ENCODE data around the gene CYP24A1. TPM values are rescaled to one million over a fixed set of nuclear protein-coding genes. Genes with fewer than 3 reads are reported as not detected.
A peak's percentile ranks its signal among the peaks of the same experiment; 100 is the strongest.

Gene CYP24A1
- total and polyA plus RNA-seq, 2 experiments from 2014 or later: 0.43 to 1.2 TPM

DNA sequence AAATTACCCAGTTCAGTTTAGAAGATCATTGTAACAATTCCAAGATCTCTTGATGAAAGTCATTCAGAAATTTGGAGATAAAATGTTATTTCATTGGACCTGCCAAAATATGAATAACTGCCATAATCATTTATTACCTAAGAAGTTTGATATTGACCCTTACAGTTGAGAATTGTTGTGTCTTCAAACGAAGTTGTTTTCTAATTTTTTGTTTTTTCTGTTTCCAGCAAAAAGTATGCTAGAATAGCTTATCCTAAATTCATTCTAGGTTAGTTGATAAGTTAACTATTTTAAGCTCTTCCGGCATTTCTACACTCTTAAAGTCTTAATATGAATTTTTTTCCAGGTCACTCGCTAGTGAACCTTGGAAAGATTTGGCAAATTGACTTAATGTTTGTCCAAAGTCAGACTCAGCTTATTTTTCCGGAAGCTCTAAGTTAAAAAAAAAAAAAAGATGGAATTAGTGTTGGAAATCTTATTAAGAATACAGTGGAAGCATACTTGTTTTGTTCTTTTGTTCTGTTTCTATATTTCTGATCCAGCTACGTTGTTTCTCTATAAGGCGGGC is 28.9 kb downstream of the CYP24A1 start:
- Histone ChIP-seq H3K27me3 (replicated peaks; ENCODE audit: insufficient read depth) (no peaks in the 10 kb centered on the region), H3K9me3 (ENCODE audit: low read depth) (no peaks in the 10 kb centered on the region), H3K36me3 (ENCODE audit: low read depth) (no peaks in the 10 kb centered on the region), H3K27ac (no peak overlapping the region), H3K4me3 (no peak overlapping the region), H3F3A (ENCODE audit: insufficient read depth) (peaks cover 23% of the 10 kb centered on the region), H3K79me2 (ENCODE audit: insufficient read depth) (no peaks in the 10 kb centered on the region), H3K9me2 (ENCODE audit: insufficient read depth) (no peaks in the 10 kb centered on the region), H3K4me1 (ENCODE audit: insufficient read depth) (peaks cover 19% of the 10 kb centered on the region), H3K4me2 (ENCODE audit: unreplicated experiment) (no peak overlapping the region), H4K20me1 (ENCODE audit: insufficient read depth) (no peaks in the 10 kb centered on the region), H2AFZ (no peak overlapping the region), H3K9ac (no peak overlapping the region)
- WGBS, 2 experiments (ENCODE audit: low coverage in 1 of 2, low lambda C conversion rate in 2 of 2, missing lambda C conversion rate in 2 of 2): 72 to 78% methylated on average over 6 of the region's 6 CpGs
- no peak for DNase-seq
- in situ Hi-C loops (cut with MboI): no loop called here
- no peak for TF ChIP-seq EZH2phosphoT487 (IDR thresholded peaks at IDR 0.05; ENCODE audit: insufficient read depth, low read depth)
- no peak for TF ChIP-seq EZH2 (IDR thresholded peaks at IDR 0.05; ENCODE audit: insufficient read depth, poor library complexity, severe bottlenecking)

DNA sequence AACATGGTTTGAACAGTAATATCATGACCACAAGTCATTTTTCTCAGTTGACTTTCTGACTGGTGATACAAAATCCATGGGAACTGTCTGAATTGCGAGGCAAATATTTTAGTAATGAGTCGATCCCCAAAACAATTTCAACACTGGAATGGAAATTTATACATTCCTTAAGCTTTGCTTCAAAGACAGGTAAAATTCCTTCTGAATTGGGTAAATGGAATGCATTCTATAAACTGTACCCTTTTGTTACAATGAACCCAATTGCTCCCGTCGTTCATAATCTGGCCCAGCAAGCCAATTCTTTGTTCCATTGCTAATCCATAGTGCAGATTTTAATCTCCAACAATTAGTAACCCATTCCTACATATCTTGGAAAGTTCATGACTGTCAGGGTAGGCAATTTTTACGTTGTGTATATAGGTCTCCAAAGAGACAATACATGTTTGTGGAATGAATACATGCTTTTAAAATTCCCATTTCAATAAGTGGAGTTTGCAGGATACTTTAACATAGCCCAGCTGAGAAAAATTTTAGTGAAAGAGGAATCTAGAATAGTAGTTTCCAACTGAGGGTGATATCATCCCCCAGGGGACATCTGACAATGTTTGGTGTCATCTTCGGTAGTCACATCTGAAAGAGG is 32.7 kb downstream of the CYP24A1 start:
- Histone ChIP-seq H3K36me3 (ENCODE audit: low read depth) (no peaks in the 10 kb centered on the region), H3K27ac (peak overlapping the region; percentile 82), H3K4me1 (ENCODE audit: insufficient read depth) (peaks cover 19% of the 10 kb centered on the region), H3K9me2 (ENCODE audit: insufficient read depth) (no peaks in the 10 kb centered on the region), H3K9ac (peak overlapping the region; percentile 31; the same call in 1 of the 2 replicates), H4K20me1 (ENCODE audit: insufficient read depth) (no peaks in the 10 kb centered on the region), H3K27me3 (replicated peaks; ENCODE audit: insufficient read depth) (no peaks in the 10 kb centered on the region), H3K9me3 (ENCODE audit: low read depth) (no peaks in the 10 kb centered on the region), H3K4me2 (ENCODE audit: unreplicated experiment) (peak overlapping the region; percentile 26), H3K4me3 (no peak overlapping the region), H2AFZ (no peak overlapping the region), H3K79me2 (ENCODE audit: insufficient read depth) (no peaks in the 10 kb centered on the region), H3F3A (ENCODE audit: insufficient read depth) (peaks cover 26% of the 10 kb centered on the region)
- in situ Hi-C loops (cut with MboI): no loop called here
- 23 to 33% methylated on average over 6 of the region's 6 CpGs for WGBS, 2 experiments (ENCODE audit: low coverage in 1 of 2, low lambda C conversion rate in 2 of 2, missing lambda C conversion rate in 2 of 2)
- TF ChIP-seq EZH2 (IDR thresholded peaks at IDR 0.05; ENCODE audit: insufficient read depth, poor library complexity, severe bottlenecking) (no peak), EZH2phosphoT487 (IDR thresholded peaks at IDR 0.05; ENCODE audit: insufficient read depth, low read depth) (0 out of 2 replicates have a peak, but pooled peaks have one; percentile 21)
- peak; percentile 77 for DNase-seq

DNA sequence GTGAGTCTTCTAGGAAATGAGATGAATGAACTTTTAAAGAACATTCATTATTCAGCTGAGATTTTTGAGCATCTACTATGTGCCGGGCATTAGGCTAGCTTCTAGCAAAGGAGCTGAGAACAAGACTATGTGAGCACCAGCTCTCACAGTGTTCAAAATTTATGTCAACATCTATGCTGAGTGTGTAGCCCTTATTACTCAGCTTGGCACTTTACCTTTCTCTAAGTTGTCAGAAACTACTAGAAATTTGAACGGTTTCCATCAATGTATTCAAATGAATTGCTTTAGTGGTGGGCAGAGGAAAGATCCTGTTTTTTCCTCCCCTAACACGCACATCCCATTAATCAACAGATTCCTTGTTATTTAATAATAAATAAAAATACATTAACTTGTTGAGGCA is 33.3 kb downstream of the CYP24A1 start:
- Histone ChIP-seq H3K9ac (peak overlapping the region; percentile 23; the same call in 1 of the 2 replicates), H2AFZ (no peak overlapping the region), H3K27ac (peak overlapping the region; percentile 82), H3K9me2 (ENCODE audit: insufficient read depth) (no peaks in the 10 kb centered on the region), H3K4me2 (ENCODE audit: unreplicated experiment) (peak overlapping the region; percentile 7), H3K4me3 (no peak overlapping the region), H3K36me3 (ENCODE audit: low read depth) (no peaks in the 10 kb centered on the region), H3K27me3 (replicated peaks; ENCODE audit: insufficient read depth) (no peaks in the 10 kb centered on the region), H4K20me1 (ENCODE audit: insufficient read depth) (no peaks in the 10 kb centered on the region), H3K4me1 (ENCODE audit: insufficient read depth) (peaks cover 19% of the 10 kb centered on the region), H3K9me3 (ENCODE audit: low read depth) (no peaks in the 10 kb centered on the region), H3F3A (ENCODE audit: insufficient read depth) (peaks cover 26% of the 10 kb centered on the region), H3K79me2 (ENCODE audit: insufficient read depth) (no peaks in the 10 kb centered on the region)
- DNase-seq: peak; percentile 55
- in situ Hi-C loops (cut with MboI): no loop called here
- 96 to 99% methylated on average over 3 of the region's 3 CpGs for WGBS, 2 experiments (ENCODE audit: low coverage in 1 of 2, low lambda C conversion rate in 2 of 2, missing lambda C conversion rate in 2 of 2)
- TF ChIP-seq EZH2phosphoT487 (IDR thresholded peaks at IDR 0.05; ENCODE audit: insufficient read depth, low read depth) (no peak), EZH2 (IDR thresholded peaks at IDR 0.05; ENCODE audit: insufficient read depth, poor library complexity, severe bottlenecking) (no peak)

DNA sequence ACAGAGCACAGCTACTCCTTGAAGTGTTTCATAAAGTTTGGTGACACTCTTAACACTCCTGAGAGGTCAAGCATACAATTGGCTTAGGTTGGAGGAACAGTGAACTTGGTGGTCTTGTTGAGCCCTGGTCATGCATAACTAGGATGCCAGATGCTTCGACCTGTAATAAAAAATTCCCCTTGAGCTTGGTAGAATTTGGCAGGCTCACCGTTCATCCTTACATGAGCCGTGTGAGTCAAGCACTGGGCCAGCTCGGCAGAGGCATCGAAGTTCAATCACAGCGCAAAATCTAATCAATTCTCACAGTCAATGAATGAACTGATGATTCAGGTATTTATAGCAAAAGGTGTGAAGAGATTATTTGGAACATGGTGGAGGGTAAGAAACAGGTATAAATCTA is 33.7 kb downstream of the CYP24A1 start:
- DNase-seq: no peak

More for the DNA sequence above, 33.7 kb downstream of the CYP24A1 start:
- H2AFZ ChIP-seq: no peak overlapping the region
- peak overlapping the region; percentile 7 for H3K4me2 ChIP-seq (ENCODE audit: unreplicated experiment)
- H3K4me1 ChIP-seq (ENCODE audit: insufficient read depth): peaks cover 19% of the 10 kb centered on the region
- peak overlapping the region; percentile 23; the same call in 1 of the 2 replicates for H3K9ac ChIP-seq
- H3K9me2 ChIP-seq (ENCODE audit: insufficient read depth): no peaks in the 10 kb centered on the region
- H3F3A ChIP-seq (ENCODE audit: insufficient read depth): peaks cover 29% of the 10 kb centered on the region
- H3K27ac ChIP-seq: peak overlapping the region; percentile 82
- TF ChIP-seq EZH2phosphoT487 (IDR thresholded peaks at IDR 0.05; ENCODE audit: insufficient read depth, low read depth) (no peak), EZH2 (IDR thresholded peaks at IDR 0.05; ENCODE audit: insufficient read depth, poor library complexity, severe bottlenecking) (no peak)
- H3K36me3 ChIP-seq (ENCODE audit: low read depth): no peaks in the 10 kb centered on the region
- no peaks in the 10 kb centered on the region for H4K20me1 ChIP-seq (ENCODE audit: insufficient read depth)
- no peaks in the 10 kb centered on the region for H3K9me3 ChIP-seq (ENCODE audit: low read depth)
- H3K4me3 ChIP-seq: no peak overlapping the region
- WGBS, 2 experiments (ENCODE audit: low coverage in 1 of 2, low lambda C conversion rate in 2 of 2, missing lambda C conversion rate in 2 of 2): 83 to 89% methylated on average over 6 of the region's 6 CpGs
- no peaks in the 10 kb centered on the region for H3K79me2 ChIP-seq (ENCODE audit: insufficient read depth)
- in situ Hi-C loops (cut with MboI): no loop called here
- H3K27me3 ChIP-seq (replicated peaks; ENCODE audit: insufficient read depth): no peaks in the 10 kb centered on the region
